IMR-90 (cell line): ENCODE results near the gene MYH6. TPM values are rescaled to one million over a fixed set of nuclear protein-coding genes. Genes with fewer than 3 reads are reported as not detected.

Experiments used
- ATAC-seq: fragments of 200-7000 bp; cut with Tn5 transposase; 2 replicates; pipeline ENCODE4 v1.9.1; 2020; ENCODE audit warnings: low read depth, mild to moderate bottlenecking, moderate library complexity
- BruUV-seq: library from RNA; stranded (reverse); fragments of 400-500 nt; replicated peaks from 2 replicates; lab custom pipeline; 2021; lab: Mats Ljungman, UMichigan
- CTCF ChIA-PET: fragments of 300-600 bp; formaldehyde crosslinking; extraction: SDS; loops from one replicate; lab custom pipeline; 2021; ENCODE audit warnings: antibody characterized with exemption; lab: Yijun Ruan, JAX
- POLR2A ChIA-PET: fragments of 300-600 bp; sonication (Branson Sonifier 250); formaldehyde crosslinking; loops from one replicate; lab custom pipeline; 2022; ENCODE audit warnings: antibody characterized with exemption; ENCODE audit not compliant: unreplicated experiment; lab: Charles Lee
- DNase-seq: peaks from one replicate; pipeline ENCODE4 v3.0.0; 2013
- H2AFZ ChIP-seq: replicated peaks from 2 replicates; pipeline ENCODE3; 2013; ENCODE audit warnings: low read length, mild to moderate bottlenecking; ENCODE audit not compliant: poor library complexity
- H2AK5ac ChIP-seq: 2 replicates; pipeline ENCODE4 v1.6.1; 2013; ENCODE audit warnings: low read depth, low read length, inconsistent platforms
- H2AK9ac ChIP-seq: replicated peaks from 2 replicates; pipeline ENCODE3; 2013; ENCODE audit warnings: mild to moderate bottlenecking, low read depth, low read length, moderate library complexity; ENCODE audit not compliant: poor library complexity
- H2BK120ac ChIP-seq: 2 replicates; pipeline ENCODE4 v1.6.1; 2013; ENCODE audit warnings: low read depth, low read length, inconsistent platforms
- H2BK15ac ChIP-seq: 3 replicates; pipeline ENCODE4 v1.6.1; 2013; ENCODE audit warnings: low read depth, low read length, inconsistent platforms
- H2BK20ac ChIP-seq: 2 replicates; pipeline ENCODE4 v1.6.1; 2013; ENCODE audit warnings: low read depth, mild to moderate bottlenecking, inconsistent platforms, low read length, moderate library complexity
- H2BK5ac ChIP-seq: 2 replicates; pipeline ENCODE4 v1.6.1; 2013; ENCODE audit warnings: mild to moderate bottlenecking, low read depth, low read length, inconsistent platforms; ENCODE audit not compliant: poor library complexity, severe bottlenecking
- H3K14ac ChIP-seq: replicated peaks from 2 replicates; pipeline ENCODE4 v1.6.1; 2013; ENCODE audit warnings: low read depth, low read length, inconsistent platforms
- H3K18ac ChIP-seq: 2 replicates; pipeline ENCODE4 v1.6.1; 2013; ENCODE audit warnings: low read depth, low read length, control low read depth
- H3K23ac ChIP-seq: 2 replicates; pipeline ENCODE4 v1.6.1; 2013; ENCODE audit warnings: low read depth, low read length, inconsistent platforms
- H3K27ac ChIP-seq: 2 replicates; pipeline ENCODE4 v1.5.1; 2013; ENCODE audit warnings: mild to moderate bottlenecking, control low read depth, low read length; ENCODE audit not compliant: insufficient read depth
- H3K27me3 ChIP-seq: 2 replicates; pipeline ENCODE4 v1.6.1; 2013; ENCODE audit warnings: low read length; ENCODE audit not compliant: control insufficient read depth, insufficient read depth
- H3K36me3 ChIP-seq: 2 replicates; pipeline ENCODE4 v1.6.1; 2013; ENCODE audit warnings: low read length, mixed read lengths; ENCODE audit not compliant: control insufficient read depth, insufficient read depth
- H3K4ac ChIP-seq: 2 replicates; pipeline ENCODE4 v1.6.1; 2013; ENCODE audit warnings: low read depth, low read length, inconsistent platforms
- H3K4me1 ChIP-seq: 2 replicates; pipeline ENCODE4 v1.6.1; 2013; ENCODE audit warnings: low read length, mixed read lengths; ENCODE audit not compliant: control insufficient read depth, insufficient read depth
- H3K4me2 ChIP-seq: 2 replicates; pipeline ENCODE4 v1.6.1; 2013; ENCODE audit warnings: low read depth, mild to moderate bottlenecking, control low read depth, low read length, moderate library complexity
- H3K4me3 ChIP-seq: 2 replicates; pipeline ENCODE4 v1.5.1; 2013; ENCODE audit warnings: low read depth, mild to moderate bottlenecking, control low read depth, low read length, moderate library complexity; ENCODE audit not compliant: insufficient read depth
- H3K56ac ChIP-seq: 2 replicates; pipeline ENCODE4 v1.6.1; 2013; ENCODE audit warnings: low read length, inconsistent platforms; ENCODE audit not compliant: insufficient read depth; ENCODE audit errors: extremely low read depth
- H3K79me1 ChIP-seq, 2 experiments: 2 replicates each; pipeline ENCODE4 v1.6.1; 2013; ENCODE audit warnings: low read length in 2 of 2, inconsistent platforms in 1 of 2, low read depth in 1 of 2
- H3K9ac ChIP-seq: 2 replicates; pipeline ENCODE4 v1.6.1; 2013; ENCODE audit warnings: low read depth, low read length, control low read depth
- H3K9me1 ChIP-seq: 2 replicates; pipeline ENCODE4 v1.6.1; 2013; ENCODE audit warnings: low read length, inconsistent platforms; ENCODE audit not compliant: insufficient read depth
- H3K9me3 ChIP-seq: 2 replicates; pipeline ENCODE4 v1.6.1; 2013; ENCODE audit warnings: low read length; ENCODE audit not compliant: control insufficient read depth, insufficient read depth
- H4K20me1 ChIP-seq: 2 replicates; pipeline ENCODE4 v1.6.1; 2013; ENCODE audit warnings: low read length, inconsistent platforms; ENCODE audit not compliant: insufficient read depth
- H4K5ac ChIP-seq: 2 replicates; pipeline ENCODE4 v1.6.1; 2013; ENCODE audit warnings: mild to moderate bottlenecking, low read depth, low read length, control low read depth
- H4K8ac ChIP-seq, 2 experiments: 2 replicates each; pipeline ENCODE4 v1.6.1; 2013; ENCODE audit warnings: low read depth in 2 of 2, low read length in 2 of 2, control low read depth in 1 of 2, inconsistent platforms in 1 of 2
- H4K91ac ChIP-seq: 2 replicates; pipeline ENCODE4 v1.6.1; 2013; ENCODE audit warnings: low read depth, low read length, inconsistent platforms; ENCODE audit not compliant: insufficient read depth
- BHLHE40 ChIP-seq: fragments of 150-350 bp; IDR thresholded peaks from 2 replicates; pipeline ENCODE4 v1.6.1; 2016; ENCODE audit warnings: mild to moderate bottlenecking, low read depth, low read length
- CEBPB ChIP-seq: IDR thresholded peaks from 2 replicates; pipeline ENCODE4 v1.6.1; 2012; ENCODE audit warnings: low read depth, low read length, improper control_type of control experiment
- CHD1 ChIP-seq: IDR thresholded peaks from 2 replicates; pipeline ENCODE4 v1.6.1; 2012; ENCODE audit warnings: low read depth, low read length, improper control_type of control experiment
- CTCF ChIP-seq: conservative IDR thresholded peaks from 2 replicates; pipeline ENCODE4 v1.5.1; 2012; ENCODE audit warnings: mild to moderate bottlenecking, low read depth, low read length, improper control_type of control experiment
- ELK1 ChIP-seq: fragments of 150-350 bp; IDR thresholded peaks from 2 replicates; pipeline ENCODE4 v1.6.1; 2016; ENCODE audit warnings: low read depth, mild to moderate bottlenecking, low read length, moderate library complexity, borderline replicate concordance
- FOS ChIP-seq: fragments of 150-350 bp; IDR thresholded peaks from 2 replicates; pipeline ENCODE4 v1.6.1; 2016; ENCODE audit warnings: low read depth, low read length
- MAZ ChIP-seq: IDR thresholded peaks from 2 replicates; pipeline ENCODE4 v1.6.1; 2012; ENCODE audit warnings: low read depth, mild to moderate bottlenecking, low read length, improper control_type of control experiment, moderate library complexity, borderline replicate concordance
- MXI1 ChIP-seq: IDR thresholded peaks from 2 replicates; pipeline ENCODE4 v1.6.1; 2012; ENCODE audit warnings: low read depth, mild to moderate bottlenecking, low read length, moderate library complexity, borderline replicate concordance
- NFE2L2 ChIP-seq: fragments of 150-350 bp; IDR thresholded peaks from 2 replicates; pipeline ENCODE4 v1.6.1; 2016; ENCODE audit warnings: low read depth, mild to moderate bottlenecking, low read length
- POLR2A ChIP-seq: IDR thresholded peaks from 2 replicates; pipeline ENCODE4 v1.6.1; 2012; ENCODE audit warnings: mild to moderate bottlenecking, low read depth, low read length
- RAD21 ChIP-seq: IDR thresholded peaks from 2 replicates; pipeline ENCODE4 v1.6.1; 2012; ENCODE audit warnings: low read length, improper control_type of control experiment
- RCOR1 ChIP-seq: IDR thresholded peaks from 2 replicates; pipeline ENCODE4 v1.6.1; 2012; ENCODE audit warnings: mild to moderate bottlenecking, low read length, improper control_type of control experiment; ENCODE audit not compliant: insufficient replicate concordance
- RFX5 ChIP-seq: IDR thresholded peaks from 2 replicates; pipeline ENCODE4 v1.8.0; 2012; ENCODE audit warnings: low read depth, mild to moderate bottlenecking, low read length, moderate library complexity
- SMC3 ChIP-seq: fragments of 150-350 bp; IDR thresholded peaks from 2 replicates; pipeline ENCODE4 v1.6.1; 2016; ENCODE audit warnings: low read depth, mild to moderate bottlenecking, antibody characterized with exemption, low read length, moderate library complexity
- USF2 ChIP-seq: fragments of 150-350 bp; IDR thresholded peaks from 2 replicates; pipeline ENCODE4 v1.6.1; 2017; ENCODE audit warnings: mild to moderate bottlenecking, antibody characterized with exemption, low read length, low read depth
- WGBS, 2 experiments: methylation state at CpG; one replicate each; pipeline versions ENCODE4 v1.1.5 to v1.1.7; 2013; ENCODE audit warnings: missing lambda C conversion rate in 2 of 2; ENCODE audit not compliant: insufficient read length in 1 of 2; ENCODE audit errors: extremely low coverage in 2 of 2; 5-methylcytosine and 5-hydroxymethylcytosine counted together
- dilution Hi-C: fragments of 300-500 bp; cut with HindIII; formaldehyde crosslinking; loops from one replicate; pipeline ENCODE4 v1.14.3; 2018; ENCODE audit warnings: low sequenced_read_pairs; ENCODE audit not compliant: unreplicated experiment
- in situ Hi-C: fragments of 300-500 bp; cut with MboI; formaldehyde crosslinking; loops from 3 replicates; pipeline ENCODE4 v1.14.3; 2019; ENCODE audit warnings: low sequenced_read_pairs, inconsistent platforms, mixed read lengths
- intact Hi-C: fragments of 100-400 bp; cut with micrococcal nuclease; formaldehyde crosslinking; loops from 2 replicates; pipeline ENCODE4 v1.10.0; 2022
- polyA plus RNA-seq, 3 experiments: library from polyadenylated mRNA; depleted of rRNA; stranded (reverse); fragments of >200 nt; gene quantifications; 2 replicates each; pipeline ENCODE4 v1.2.3, GENCODE V29; 2012; ENCODE audit warnings: low replicate concordance in 1 of 3
- total RNA-seq: library from RNA; depleted of rRNA; stranded (reverse); fragments of >200 nt; gene quantifications from 2 replicates; pipeline ENCODE4 v1.2.3, GENCODE V29; 2012

The MYH6 gene
- total and polyA plus RNA-seq, 2 of the 4 experiments (the other 2 are of a cell fraction), result not detected

- no peaks in the 10 kb centered on the region for H3K4me1 ChIP-seq
- no peak for ATAC-seq
- no peak overlapping the region for H2BK20ac ChIP-seq
- DNase-seq, result no peak
- intact Hi-C loops (no loop called here), in situ Hi-C loops (no loop called here), dilution Hi-C loops (no loop called here)
- H4K20me1 ChIP-seq, result no peaks in the 10 kb centered on the region
- H3K4ac ChIP-seq, result no peak overlapping the region
- H2BK15ac ChIP-seq, result no peak overlapping the region
- H3K4me2 ChIP-seq, result no peak overlapping the region
- WGBS, 2 experiments, result 73% methylated on average over 5 of the region's 17 CpGs; no CpG with 5 or more reads in 1 of the 2 experiments
- ChIA-PET CTCF (no interaction called here), POLR2A (no interaction called here)
- H3K18ac ChIP-seq, result no peak overlapping the region
- H3K14ac ChIP-seq, result no peak overlapping the region
- H3K4me3 ChIP-seq, result no peak overlapping the region
- no peaks in the 10 kb centered on the region for H3K36me3 ChIP-seq
- H2BK120ac ChIP-seq, result no peak overlapping the region
- H3K9ac ChIP-seq, result no peak overlapping the region
- H3K23ac ChIP-seq, result no peak overlapping the region
- H3K79me1 ChIP-seq, result no peaks in the 10 kb centered on the region
- H4K91ac ChIP-seq, result no peak overlapping the region
- H4K5ac ChIP-seq, result no peak overlapping the region
- H2BK5ac ChIP-seq, result no peak overlapping the region
- no peak overlapping the region for H3K56ac ChIP-seq
- BruUV-seq, result no TSS peak
- no peak overlapping the region for H2AK9ac ChIP-seq
- H2AK5ac ChIP-seq, result no peak overlapping the region
- no peaks in the 10 kb centered on the region for H3K9me3 ChIP-seq
- no peak overlapping the region for H3K27ac ChIP-seq
- H2AFZ ChIP-seq, result no peak overlapping the region
- no peaks in the 10 kb centered on the region for H3K9me1 ChIP-seq
- H3K27me3 ChIP-seq, result peaks cover 17% of the 10 kb centered on the region
- H4K8ac ChIP-seq, result no peak overlapping the region
- TF ChIP-seq POLR2A, result no peak
- no peak for TF ChIP-seq FOS
- no peak for TF ChIP-seq RCOR1
- no peak for TF ChIP-seq MAZ
- TF ChIP-seq RAD21, result no peak
- no peak for TF ChIP-seq RFX5
- TF ChIP-seq CHD1, result no peak
- no peak for TF ChIP-seq NFE2L2
- no peak for TF ChIP-seq BHLHE40
- no peak for TF ChIP-seq CEBPB
- no peak for TF ChIP-seq USF2
- TF ChIP-seq CTCF, result no peak
- no peak for TF ChIP-seq SMC3
- no peak for TF ChIP-seq ELK1
- no peak for TF ChIP-seq MXI1
Observed at GRCh38 chr14:23432102-23432925, 24.2 kb upstream of the MYH6 start.
